SK-N-SH (cell line): Measurements from ENCODE around the gene EXOC6B. TPM values are rescaled to one million over a fixed set of nuclear protein-coding genes. Genes with fewer than 3 reads are reported as not detected.

Experiments used
- CTCF ChIA-PET: fragments of 300-600, 350-600 bp; formaldehyde crosslinking; extraction: SDS; loops from one replicate; lab custom pipeline; 2021; lab: Yijun Ruan, JAX
- POLR2A ChIA-PET: fragments of 350-600 bp; sonication (Branson Sonifier 250); formaldehyde crosslinking; extraction: SDS; loops from one replicate; lab custom pipeline; 2020; ENCODE audit warnings: antibody characterized with exemption, inconsistent platforms; lab: Yijun Ruan, JAX
- DNase-seq: peaks from one replicate; pipeline ENCODE4 v3.0.0; 2012
- H2AFZ ChIP-seq: fragments of 200-600 bp; sonication (generic); 2 replicates; pipeline ENCODE4 v1.8.1; 2016; ENCODE audit warnings: antibody characterized with exemption, mild to moderate bottlenecking, low read depth
- H3F3A ChIP-seq: fragments of 200-600 bp; sonication (generic); replicated peaks from 2 replicates; pipeline ENCODE3; 2016; ENCODE audit warnings: antibody characterized with exemption, mild to moderate bottlenecking; ENCODE audit not compliant: insufficient read depth
- H3K27ac ChIP-seq, 2 experiments: fragments of 200-500 bp in 1 of 2; fragments of 200-600 bp in 1 of 2; sonication (Bioruptor generic) in 1 of 2; sonication (generic), shearing (Covaris generic) in 1 of 2; 2 replicates each; pipeline versions ENCODE4 v1.5.1 to v1.6.1; 2014 to 2016; ENCODE audit warnings: low read depth in 2 of 2, inconsistent platforms in 1 of 2, low read length in 1 of 2, mild to moderate bottlenecking in 1 of 2, mixed read lengths in 1 of 2
- H3K27me3 ChIP-seq: fragments of 200-600 bp; sonication (generic), shearing (Covaris generic); 2 replicates; pipeline ENCODE4 v1.6.1; 2016; ENCODE audit warnings: mixed run types; ENCODE audit not compliant: insufficient read depth
- H3K36me3 ChIP-seq, 2 experiments: fragments of 200-500 bp in 1 of 2; fragments of 200-600 bp in 1 of 2; sonication (Bioruptor generic) in 1 of 2; sonication (generic) in 1 of 2; replicated peaks in 1 of 2; 2 replicates each; pipeline versions ENCODE3 to v1.5.1; 2014 to 2016; ENCODE audit warnings: low read length in 1 of 2, mild to moderate bottlenecking in 1 of 2; ENCODE audit not compliant: insufficient read depth in 2 of 2, control insufficient read depth in 1 of 2
- H3K4me1 ChIP-seq, 2 experiments: fragments of 200-500 bp in 1 of 2; fragments of 200-600 bp in 1 of 2; sonication (Bioruptor generic) in 1 of 2; sonication (generic), shearing (Covaris generic) in 1 of 2; 2 replicates each; pipeline versions ENCODE4 v1.5.1 to v1.6.1; 2014 to 2016; ENCODE audit warnings: low read depth in 1 of 2, low read length in 1 of 2, mixed run types in 1 of 2; ENCODE audit not compliant: insufficient read depth in 2 of 2, control insufficient read depth in 1 of 2
- H3K4me2 ChIP-seq: fragments of 200-600 bp; sonication (generic), shearing (Covaris generic); 2 replicates; pipeline ENCODE4 v1.6.1; 2017; ENCODE audit warnings: mixed run types
- H3K4me3 ChIP-seq, 2 experiments: fragments of 200-500 bp in 1 of 2; fragments of 200-600 bp in 1 of 2; sonication (Bioruptor generic) in 1 of 2; sonication (generic), shearing (Covaris generic) in 1 of 2; 2 replicates each; pipeline versions ENCODE4 v1.5.1 to v1.8.1; 2014 to 2016; ENCODE audit warnings: low read depth in 2 of 2, inconsistent platforms in 1 of 2, low read length in 1 of 2, mild to moderate bottlenecking in 1 of 2, mixed read lengths in 1 of 2, moderate library complexity in 1 of 2
- H3K79me2 ChIP-seq: fragments of 200-600 bp; sonication (generic); 2 replicates; pipeline ENCODE4 v1.8.1; 2017; ENCODE audit warnings: mild to moderate bottlenecking; ENCODE audit not compliant: insufficient read depth
- H3K9ac ChIP-seq: fragments of 200-600 bp; sonication (generic); 2 replicates; pipeline ENCODE4 v1.6.1; 2017; ENCODE audit warnings: mixed run types
- H3K9me2 ChIP-seq: fragments of 200-600 bp; sonication (generic); 2 replicates; pipeline ENCODE4 v1.6.1; 2017; ENCODE audit warnings: mixed run types
- H3K9me3 ChIP-seq: fragments of 200-600 bp; sonication (generic); 2 replicates; pipeline ENCODE4 v1.6.1; 2017; ENCODE audit warnings: mixed run types, mild to moderate bottlenecking, moderate library complexity
- H4K20me1 ChIP-seq: fragments of 200-600 bp; sonication (generic); 2 replicates; pipeline ENCODE4 v1.6.1; 2017; ENCODE audit warnings: mild to moderate bottlenecking, mixed run types; ENCODE audit not compliant: insufficient read depth
- CTCF ChIP-seq: fragments of 200-600 bp; sonication (generic); IDR thresholded peaks from 2 replicates; pipeline ENCODE4 v1.6.1; 2017; ENCODE audit warnings: antibody characterized with exemption, mild to moderate bottlenecking, moderate library complexity
- ELF1 ChIP-seq: IDR thresholded peaks from 2 replicates; pipeline ENCODE4 v1.4.0; 2012
- EP300 ChIP-seq, 2 experiments: IDR thresholded peaks; 2 replicates each; pipeline versions ENCODE4 v1.4.0 to v1.6.1; 2012; ENCODE audit warnings: borderline replicate concordance in 1 of 2, low read depth in 1 of 2, low read length in 1 of 2
- EZH2phosphoT487 ChIP-seq: fragments of 200-600 bp; sonication (generic); IDR thresholded peaks from 2 replicates; pipeline ENCODE4 v1.6.1; 2017; ENCODE audit warnings: low read depth, mixed run types, mild to moderate bottlenecking, antibody characterized with exemption, moderate library complexity, borderline replicate concordance
- FOSL2 ChIP-seq: IDR thresholded peaks from 2 replicates; pipeline ENCODE4 v1.4.0; 2012; ENCODE audit warnings: low read depth, mild to moderate bottlenecking, moderate library complexity, borderline replicate concordance
- FOXJ3 ChIP-seq: sonication (generic); formaldehyde crosslinking; IDR thresholded peaks from 2 replicates; pipeline ENCODE4 v1.5.1; 2020; ENCODE audit warnings: mild to moderate bottlenecking, missing genetic modification reagents
- FOXM1 ChIP-seq: IDR thresholded peaks from 2 replicates; pipeline ENCODE4 v1.4.0; 2012; ENCODE audit warnings: low read depth, mild to moderate bottlenecking
- GABPA ChIP-seq: IDR thresholded peaks from 2 replicates; pipeline ENCODE4 v1.4.0; 2012; ENCODE audit warnings: low read depth, mild to moderate bottlenecking
- GATA2 ChIP-seq: sonication (generic); formaldehyde crosslinking; IDR thresholded peaks from 2 replicates; pipeline ENCODE4 v1.5.0; 2020; ENCODE audit warnings: mild to moderate bottlenecking, missing genetic modification reagents
- IRF3 ChIP-seq: fragments of 150-350 bp; IDR thresholded peaks from 2 replicates; pipeline ENCODE4 v1.6.1; 2016; ENCODE audit warnings: mild to moderate bottlenecking, low read depth, low read length
- JUND ChIP-seq: IDR thresholded peaks from 2 replicates; pipeline ENCODE4 v1.4.0; 2012
- NRF1 ChIP-seq: IDR thresholded peaks from 2 replicates; pipeline ENCODE4 v1.6.1; 2012; ENCODE audit warnings: low read depth, mild to moderate bottlenecking, low read length
- REST ChIP-seq: IDR thresholded peaks from 2 replicates; pipeline ENCODE4 v1.6.1; 2012; ENCODE audit warnings: mild to moderate bottlenecking, low read depth, low read length, moderate library complexity
- SMC3 ChIP-seq: IDR thresholded peaks from 2 replicates; pipeline ENCODE4 v1.6.1; 2012; ENCODE audit warnings: low read depth, low read length, improper control_type of control experiment
- TCF12 ChIP-seq: IDR thresholded peaks from 2 replicates; pipeline ENCODE4 v1.4.0; 2012
- YY1 ChIP-seq: IDR thresholded peaks from 2 replicates; pipeline ENCODE4 v1.4.0; 2012; ENCODE audit warnings: low read depth, mild to moderate bottlenecking
- ZBTB33 ChIP-seq: IDR thresholded peaks from 2 replicates; pipeline ENCODE4 v1.4.0; 2012; ENCODE audit warnings: low read depth, borderline replicate concordance
- WGBS: methylation state at CpG from one replicate; pipeline ENCODE4 v1.1.6; 2017; ENCODE audit warnings: low lambda C conversion rate; 5-methylcytosine and 5-hydroxymethylcytosine counted together
- polyA plus RNA-seq, 3 experiments: library from polyadenylated mRNA; depleted of rRNA; stranded (reverse); fragments of >200 nt; gene quantifications; 2 replicates each; pipeline ENCODE4 v1.2.3, GENCODE V29; 2012
- TF ChIP-seq, protein P1 (sequence below): fragments of 150-350 bp; IDR thresholded peaks from 2 replicates; pipeline ENCODE4 v1.6.1; 2017; ENCODE audit warnings: antibody characterized with exemption, low read length, low read depth, borderline replicate concordance
- TF ChIP-seq, protein P2 (sequence below): IDR thresholded peaks from 2 replicates; pipeline ENCODE4 v1.4.0; 2012; ENCODE audit warnings: low read depth

The EXOC6B gene
- polyA plus RNA-seq, 1 of the 3 experiments (the other 2 are of a cell fraction), result 7.4 TPM

DNA sequence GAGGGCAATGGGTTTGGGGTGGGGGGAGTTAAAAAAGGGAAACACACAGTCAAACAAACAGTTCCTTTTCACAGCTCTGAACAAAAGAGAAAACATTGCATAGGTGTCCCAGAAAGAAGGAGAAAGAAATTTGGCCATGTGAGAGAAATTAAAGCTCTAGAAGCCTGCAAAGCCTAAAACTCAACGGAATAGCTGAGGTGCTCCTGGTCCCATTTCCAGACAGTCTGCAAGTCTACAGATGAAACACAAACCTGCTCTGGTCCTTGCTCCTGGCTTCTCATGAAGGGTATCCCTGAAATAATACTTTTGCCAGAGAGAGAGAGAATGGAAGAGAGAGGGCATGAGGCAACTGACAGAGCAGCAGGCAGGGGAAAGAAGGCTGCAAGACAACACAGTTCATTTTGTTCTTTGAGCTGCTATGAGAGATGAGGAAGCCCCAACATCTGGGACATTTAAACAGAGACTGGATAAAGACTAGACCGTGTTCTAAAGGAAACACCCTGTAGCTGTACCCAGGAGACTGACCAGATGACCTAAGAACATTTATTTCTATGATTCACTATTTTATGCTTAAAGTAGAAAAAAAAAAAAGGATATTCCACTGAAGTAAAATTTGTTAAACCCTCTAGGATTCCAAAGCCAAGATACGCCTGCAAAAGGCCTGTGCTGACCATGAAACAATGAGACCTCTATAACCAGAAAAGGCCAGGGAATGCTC, 620.9 kb downstream of the EXOC6B start:
- Histone ChIP-seq H3K27ac (peak overlapping the region in 1 of 2 experiments; percentile 68; a peak in 1 of 4 replicates), H3K4me2 (no peak overlapping the region)
- TF ChIP-seq YY1 (no peak), REST (no peak), IRF3 (no peak), CTCF (no peak), FOXM1 (no peak), ELF1 (no peak), TCF12 (no peak), GATA2 (no peak), SMC3 (no peak), FOSL2 (no peak), ZBTB33 (no peak), JUND (no peak), GABPA (no peak), NRF1 (no peak), FOXJ3 (no peak), EZH2phosphoT487 (no peak), EP300 (IDR thresholded peaks at IDR 0.05; ENCODE audit: borderline replicate concordance in 1 of 2, low read depth in 1 of 2, low read length in 1 of 2) (no peak)
- TF ChIP-seq, protein P1, sequence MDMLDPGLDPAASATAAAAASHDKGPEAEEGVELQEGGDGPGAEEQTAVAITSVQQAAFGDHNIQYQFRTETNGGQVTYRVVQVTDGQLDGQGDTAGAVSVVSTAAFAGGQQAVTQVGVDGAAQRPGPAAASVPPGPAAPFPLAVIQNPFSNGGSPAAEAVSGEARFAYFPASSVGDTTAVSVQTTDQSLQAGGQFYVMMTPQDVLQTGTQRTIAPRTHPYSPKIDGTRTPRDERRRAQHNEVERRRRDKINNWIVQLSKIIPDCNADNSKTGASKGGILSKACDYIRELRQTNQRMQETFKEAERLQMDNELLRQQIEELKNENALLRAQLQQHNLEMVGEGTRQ, result no peak
- TF ChIP-seq, protein P2, sequence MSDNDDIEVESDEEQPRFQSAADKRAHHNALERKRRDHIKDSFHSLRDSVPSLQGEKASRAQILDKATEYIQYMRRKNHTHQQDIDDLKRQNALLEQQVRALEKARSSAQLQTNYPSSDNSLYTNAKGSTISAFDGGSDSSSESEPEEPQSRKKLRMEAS, result no peak
- TF ChIP-seq, all 33 proteins: peak for 0
- Histone ChIP-seq H2AFZ (no peak overlapping the region), H3K27me3 (no peaks in the 10 kb centered on the region), H3K9ac (no peak overlapping the region), H4K20me1 (no peaks in the 10 kb centered on the region), H3K4me3 (no peak overlapping the region), H3K4me1 (peaks cover 0 to 25% of the 10 kb centered on the region in 2 experiments; a peak in 2 of 4 replicates), H3F3A (no peaks in the 10 kb centered on the region), H3K9me3 (no peaks in the 10 kb centered on the region), H3K36me3 (no peaks in the 10 kb centered on the region), H3K9me2 (no peaks in the 10 kb centered on the region), H3K79me2 (no peaks in the 10 kb centered on the region)
- CTCF ChIA-PET, result interaction anchor here (1.1 kb wide), 1 partner anchor 8 kb away, joined by 4 read pairs; no protein-coding TSS in a partner anchor
- POLR2A ChIA-PET, result no interaction called here
- 77% methylated on average over 3 of the region's 3 CpGs for WGBS
- no peak for DNase-seq
